C4-2B (cell line): ENCODE results near the gene BMP2K.

Experiments used
- CTCF ChIP-seq: fragments of 450-650 bp; conservative IDR thresholded peaks from 2 replicates; pipeline ENCODE4 v1.5.1; 2017; ENCODE audit warnings: mild to moderate bottlenecking
- ZFX ChIP-seq: fragments of 450-650 bp; IDR thresholded peaks from 2 replicates; pipeline ENCODE4 v1.6.1; 2017

- TF ChIP-seq CTCF: no peak
- TF ChIP-seq ZFX: no peak
These were observed 7.5 kb upstream of the BMP2K start for GRCh38 chr4:78768452-78769180.
